ENCODE measurements around the gene ABLIM1. TPM values are rescaled to one million over a fixed set of nuclear protein-coding genes. Genes with fewer than 3 reads are reported as not detected.

ABLIM1 gene
- total and polyA plus RNA-seq, 10 of the 15 experiments (the other 5 are each of a cell fraction or from before 2014, with no cell fraction given) = 14.2 to 50.5 (median 28.1) TPM

DNA sequence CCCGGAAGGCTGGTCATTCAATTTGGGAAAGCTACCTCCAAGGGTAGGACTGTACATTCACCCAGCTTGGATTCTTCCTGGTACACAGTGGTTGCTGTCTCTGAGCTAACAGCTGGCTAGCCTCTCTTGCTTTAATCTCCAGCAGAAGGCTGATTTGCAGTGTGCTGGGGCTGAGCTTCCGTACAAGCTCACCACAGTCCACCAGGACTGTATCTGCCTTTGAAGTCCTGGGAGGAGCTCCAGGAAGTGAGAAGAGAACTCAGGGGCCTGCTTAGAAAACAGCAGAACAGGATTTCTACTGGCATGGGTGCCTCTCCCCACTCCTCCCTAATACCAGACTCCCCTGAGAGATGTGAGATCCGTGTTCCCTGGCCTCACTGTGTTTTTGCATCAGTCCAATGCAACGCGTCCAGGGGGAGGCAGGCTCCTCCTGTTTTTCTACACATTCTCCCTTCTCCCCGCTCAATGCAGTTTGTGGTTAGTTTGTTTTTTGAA lies 260.4 kb downstream of the ABLIM1 start (continued):
- TF ChIP-seq PBX3 (IDR thresholded peaks at IDR 0.05; ENCODE audit: insufficient replicate concordance, low read depth, low read length) (no peak), ATF7 (IDR thresholded peaks at IDR 0.05; ENCODE audit: low read depth) (no peak), CTCF (IDR thresholded peaks at IDR 0.05 in 2 of 3, conservative IDR thresholded peaks at IDR 0.05 in 1 of 3; ENCODE audit: control insufficient read depth in 2 of 3, extremely low read depth in 1 of 3, insufficient read depth in 1 of 3, low read depth in 3 of 3, low read length in 3 of 3) (peak in 1 of 3 experiments; percentile 2; a peak in 1 of 6 replicates), EP300 (IDR thresholded peaks at IDR 0.05; ENCODE audit: borderline replicate concordance in 1 of 2, control insufficient read depth in 1 of 2, low read depth in 2 of 2, low read length in 2 of 2) (no peak), NFYA (IDR thresholded peaks at IDR 0.05; ENCODE audit: borderline replicate concordance, low read depth, low read length) (no peak), MXI1 (IDR thresholded peaks at IDR 0.05; ENCODE audit: low read depth, low read length) (0 out of 2 replicates have a peak, but pooled peaks have one; percentile 29), SUPT20H (IDR thresholded peaks at IDR 0.05; ENCODE audit: borderline replicate concordance, control insufficient read depth, low read depth, low read length) (no peak), PML (IDR thresholded peaks at IDR 0.05; ENCODE audit: low read length) (no peak), NRF1 (conservative IDR thresholded peaks at IDR 0.05; ENCODE audit: low read depth, low read length) (no peak), JUNB (IDR thresholded peaks at IDR 0.05) (no peak), SMAD1 (IDR thresholded peaks at IDR 0.05; ENCODE audit: low read depth, partially characterized antibody) (no peak), CBX3 (IDR thresholded peaks at IDR 0.05; ENCODE audit: borderline replicate concordance, low read depth) (no peak), ZNF24 (IDR thresholded peaks at IDR 0.05) (no peak), SIX5 (IDR thresholded peaks at IDR 0.05; ENCODE audit: low read depth, low read length, severe bottlenecking) (no peak), TCF7 (IDR thresholded peaks at IDR 0.05; ENCODE audit: borderline replicate concordance) (no peak), CHD1 (IDR thresholded peaks at IDR 0.05; ENCODE audit: low read depth, low read length) (no peak), CHD4 (IDR thresholded peaks at IDR 0.05) (no peak), NR2C1 (IDR thresholded peaks at IDR 0.05) (no peak), SIN3A (IDR thresholded peaks at IDR 0.05; ENCODE audit: low read depth, low read length) (no peak), EGR1 (IDR thresholded peaks at IDR 0.05; ENCODE audit: borderline replicate concordance in 1 of 2, low read depth in 2 of 2, low read length in 2 of 2) (no peak), SRF (IDR thresholded peaks at IDR 0.05; ENCODE audit: low read depth in 2 of 2, low read length in 2 of 2) (no peak), RELB (IDR thresholded peaks at IDR 0.05; ENCODE audit: low read depth) (peak; percentile 44; the same call in 1 of the 2 replicates), HCFC1 (IDR thresholded peaks at IDR 0.05; ENCODE audit: low read length) (no peak), SUZ12 (IDR thresholded peaks at IDR 0.05; ENCODE audit: unreplicated experiment) (no peak), IKZF1 (conservative IDR thresholded peaks at IDR 0.05) (peak; percentile 72)
- TF ChIP-seq, protein P1, sequence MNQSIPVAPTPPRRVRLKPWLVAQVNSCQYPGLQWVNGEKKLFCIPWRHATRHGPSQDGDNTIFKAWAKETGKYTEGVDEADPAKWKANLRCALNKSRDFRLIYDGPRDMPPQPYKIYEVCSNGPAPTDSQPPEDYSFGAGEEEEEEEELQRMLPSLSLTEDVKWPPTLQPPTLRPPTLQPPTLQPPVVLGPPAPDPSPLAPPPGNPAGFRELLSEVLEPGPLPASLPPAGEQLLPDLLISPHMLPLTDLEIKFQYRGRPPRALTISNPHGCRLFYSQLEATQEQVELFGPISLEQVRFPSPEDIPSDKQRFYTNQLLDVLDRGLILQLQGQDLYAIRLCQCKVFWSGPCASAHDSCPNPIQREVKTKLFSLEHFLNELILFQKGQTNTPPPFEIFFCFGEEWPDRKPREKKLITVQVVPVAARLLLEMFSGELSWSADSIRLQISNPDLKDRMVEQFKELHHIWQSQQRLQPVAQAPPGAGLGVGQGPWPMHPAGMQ (IDR thresholded peaks at IDR 0.05; ENCODE audit: borderline replicate concordance) = no peak
